Neural cell (in vitro differentiated cells): ENCODE results near the gene STK38.

Experiments used
- CTCF ChIP-seq: fragments of 450-650 bp; IDR thresholded peaks from 2 replicates; pipeline ENCODE4 v1.5.1; 2014; ENCODE audit warnings: antibody characterized with exemption, mild to moderate bottlenecking, moderate library complexity; ENCODE audit not compliant: poor library complexity, severe bottlenecking
- EP300 ChIP-seq: fragments of 450-650 bp; conservative IDR thresholded peaks from 2 replicates; pipeline ENCODE4 v1.6.1; 2014; ENCODE audit warnings: antibody characterized with exemption, mild to moderate bottlenecking, moderate library complexity; ENCODE audit not compliant: poor library complexity, severe bottlenecking
- EZH2 ChIP-seq: fragments of 200-600, 300-800 bp; shearing (Covaris generic), sonication (generic); IDR thresholded peaks from 2 replicates; pipeline ENCODE4 v1.6.1; 2014; ENCODE audit warnings: antibody characterized with exemption, low read length, borderline replicate concordance, mild to moderate bottlenecking; ENCODE audit not compliant: insufficient read depth, poor library complexity, severe bottlenecking
- MXI1 ChIP-seq: fragments of 450-650 bp; conservative IDR thresholded peaks from 2 replicates; pipeline ENCODE4 v1.6.1; 2014; ENCODE audit warnings: antibody characterized with exemption, mild to moderate bottlenecking; ENCODE audit not compliant: poor library complexity, severe bottlenecking
- POLR2AphosphoS5 ChIP-seq: IDR thresholded peaks from 2 replicates; pipeline ENCODE4 v1.6.1; 2012
- RAD21 ChIP-seq: fragments of 450-650 bp; conservative IDR thresholded peaks from 2 replicates; pipeline ENCODE4 v1.6.1; 2014; ENCODE audit warnings: antibody characterized with exemption, mild to moderate bottlenecking, moderate library complexity
- TAF1 ChIP-seq: IDR thresholded peaks from 2 replicates; pipeline ENCODE4 v1.6.1; 2012; ENCODE audit warnings: low read depth

GRCh38 chr6:36570264-36570663 is 23.0 kb upstream of the STK38 start:
- TF ChIP-seq RAD21 (no peak), EZH2 (no peak), POLR2AphosphoS5 (no peak), CTCF (no peak), EP300 (no peak), MXI1 (no peak), TAF1 (no peak)
